Measurements from ENCODE around the gene MSRB3. TPM values are rescaled to one million over a fixed set of nuclear protein-coding genes. Genes with fewer than 3 reads are reported as not detected.

MSRB3 gene
- total and polyA plus RNA-seq, 2 of the 4 experiments (the other 2 are of a cell fraction), result 31.7 to 35.7 TPM

GRCh38 chr12:65461017-65461416 is 182.5 kb downstream of the MSRB3 start:
- CTCF ChIA-PET, result interaction anchor here (0.9 kb wide), 1 partner anchor 18 kb away, joined by 3 read pairs; no protein-coding TSS in a partner anchor
- ATAC-seq (ENCODE audit: low read depth), result no peak
- H3K14ac ChIP-seq (replicated peaks; ENCODE audit: low read depth, low read length), result no peak overlapping the region
- H3K9me3 ChIP-seq (ENCODE audit: control insufficient read depth, insufficient read depth, low read length), result no peaks in the 10 kb centered on the region
- H3K9me1 ChIP-seq (ENCODE audit: insufficient read depth, low read length), result peaks cover 4% of the 10 kb centered on the region
- no peak overlapping the region for H2BK20ac ChIP-seq (ENCODE audit: low read depth, low read length)
- TF ChIP-seq USF2 (IDR thresholded peaks at IDR 0.05; ENCODE audit: low read depth, low read length), result no peak
- no peak for TF ChIP-seq ELK1 (IDR thresholded peaks at IDR 0.05; ENCODE audit: borderline replicate concordance, low read depth, low read length)
- no peak for TF ChIP-seq MAFK (IDR thresholded peaks at IDR 0.05; ENCODE audit: low read depth, low read length)
- TF ChIP-seq RCOR1 (IDR thresholded peaks at IDR 0.05; ENCODE audit: insufficient replicate concordance, low read length), result no peak
- no peak for TF ChIP-seq MAZ (IDR thresholded peaks at IDR 0.05; ENCODE audit: borderline replicate concordance, low read depth, low read length)
- TF ChIP-seq RFX5 (IDR thresholded peaks at IDR 0.05; ENCODE audit: low read depth, low read length), result no peak
- no peak for TF ChIP-seq CTCF (conservative IDR thresholded peaks at IDR 0.05; ENCODE audit: low read depth, low read length)
- TF ChIP-seq FOS (IDR thresholded peaks at IDR 0.05; ENCODE audit: low read depth, low read length), result no peak
- TF ChIP-seq NFE2L2 (IDR thresholded peaks at IDR 0.05; ENCODE audit: low read depth, low read length), result no peak
- no peak for TF ChIP-seq CHD1 (IDR thresholded peaks at IDR 0.05; ENCODE audit: low read depth, low read length)
- no peak for TF ChIP-seq POLR2A (IDR thresholded peaks at IDR 0.05; ENCODE audit: low read depth, low read length)
- no peak for TF ChIP-seq SMC3 (IDR thresholded peaks at IDR 0.05; ENCODE audit: low read depth, low read length)
- no peak for TF ChIP-seq BHLHE40 (IDR thresholded peaks at IDR 0.05; ENCODE audit: low read depth, low read length)
- TF ChIP-seq CEBPB (IDR thresholded peaks at IDR 0.05; ENCODE audit: low read depth, low read length), result no peak
- no peak for TF ChIP-seq RAD21 (IDR thresholded peaks at IDR 0.05; ENCODE audit: low read length)
- no peak for TF ChIP-seq MXI1 (IDR thresholded peaks at IDR 0.05; ENCODE audit: borderline replicate concordance, low read depth, low read length)
- in situ Hi-C loops (cut with MboI; ENCODE audit: low sequenced_read_pairs), result no loop called here
- H3K56ac ChIP-seq (ENCODE audit: extremely low read depth, insufficient read depth, low read length), result no peak overlapping the region
- DNase-seq, result no peak
- no peak overlapping the region for H4K8ac ChIP-seq (ENCODE audit: low read depth in 2 of 2, low read length in 2 of 2)
- no peak overlapping the region for H3K9ac ChIP-seq (ENCODE audit: low read depth, low read length)
- no peak overlapping the region for H3K18ac ChIP-seq (ENCODE audit: low read depth, low read length)
- no peak overlapping the region for H3K4ac ChIP-seq (ENCODE audit: low read depth, low read length)
- POLR2A ChIA-PET (ENCODE audit: unreplicated experiment), result no interaction called here
- no peak overlapping the region for H2AK9ac ChIP-seq (replicated peaks; ENCODE audit: low read depth, low read length, poor library complexity)
- no peak overlapping the region for H2AFZ ChIP-seq (replicated peaks; ENCODE audit: low read length, poor library complexity)
- peaks cover 10% of the 10 kb centered on the region for H3K36me3 ChIP-seq (ENCODE audit: control insufficient read depth, insufficient read depth, low read length)
- no peaks in the 10 kb centered on the region for H3K27me3 ChIP-seq (ENCODE audit: control insufficient read depth, insufficient read depth, low read length)
- no peak overlapping the region for H2BK15ac ChIP-seq (ENCODE audit: low read depth, low read length)
- intact Hi-C loops (cut with micrococcal nuclease), result loop anchor here (10.0 kb wide), 1 partner anchor 136 kb away; no protein-coding TSS in a partner anchor
- H2BK5ac ChIP-seq (ENCODE audit: low read depth, low read length, poor library complexity, severe bottlenecking), result no peak overlapping the region
- no CpG with 5 or more reads among the region's 2 CpGs for WGBS, 2 experiments (ENCODE audit: extremely low coverage in 2 of 2, insufficient read length in 1 of 2)
- peaks cover 6 to 18% of the 10 kb centered on the region in 2 experiments; a peak in 3 of 4 replicates for H3K79me1 ChIP-seq (ENCODE audit: low read depth in 1 of 2, low read length in 2 of 2)
- no peak overlapping the region for H3K27ac ChIP-seq (ENCODE audit: insufficient read depth, low read length)
- H3K4me2 ChIP-seq (ENCODE audit: low read depth, low read length), result no peak overlapping the region
- H4K20me1 ChIP-seq (ENCODE audit: insufficient read depth, low read length), result no peaks in the 10 kb centered on the region
- no peak overlapping the region for H3K4me3 ChIP-seq (ENCODE audit: insufficient read depth, low read depth, low read length)
- no peak overlapping the region for H4K91ac ChIP-seq (ENCODE audit: insufficient read depth, low read depth, low read length)
- no peak overlapping the region for H4K5ac ChIP-seq (ENCODE audit: low read depth, low read length)
- dilution Hi-C loops (cut with HindIII; ENCODE audit: low sequenced_read_pairs, unreplicated experiment), result no loop called here
- no peak overlapping the region for H3K23ac ChIP-seq (ENCODE audit: low read depth, low read length)
- H3K4me1 ChIP-seq (ENCODE audit: control insufficient read depth, insufficient read depth, low read length), result peaks cover 11% of the 10 kb centered on the region
- no peak overlapping the region for H2BK120ac ChIP-seq (ENCODE audit: low read depth, low read length)
- BruUV-seq (replicated peaks), result no TSS peak
- H2AK5ac ChIP-seq (ENCODE audit: low read depth, low read length), result 0 out of 2 replicates have a peak overlapping the region, but pooled peaks have one; percentile 5

Data from IMR-90 (cell line).